ENCODE measurements around the gene CCDC179.

DNA sequence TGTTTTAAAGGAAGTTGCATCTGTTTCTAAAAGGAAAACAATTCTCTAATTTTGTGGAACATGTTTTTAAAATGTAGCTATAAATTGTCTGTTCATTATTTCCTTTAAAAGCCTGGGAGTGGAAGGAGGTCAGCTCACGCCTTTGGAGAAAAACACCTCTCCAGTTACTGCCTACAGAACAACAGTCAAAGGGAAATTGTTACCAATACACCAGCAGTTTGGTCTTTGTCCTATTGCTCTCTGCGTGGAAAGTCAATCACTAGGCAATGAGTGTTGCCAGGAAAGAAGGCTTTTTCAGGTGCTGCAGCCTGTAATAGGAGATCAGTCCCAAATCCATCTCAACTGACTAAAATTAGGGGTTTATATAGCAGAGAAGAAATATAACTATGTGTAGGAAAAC, 52.9 kb downstream of the CCDC179 start:
- no peak for TF ChIP-seq CTCF (IDR thresholded peaks at IDR 0.05; ENCODE audit: low read depth, low read length)
- no peak for TF ChIP-seq EZH2phosphoT487 (IDR thresholded peaks at IDR 0.05; ENCODE audit: low read depth)
